Brain pericyte (primary cell): ENCODE measurements around the gene FUOM.
A peak's percentile ranks its signal among the peaks of the same experiment; 100 is the strongest.
"Not testable (repeated sequence)": the region's sequence is repeated elsewhere in the genome, so short reads cannot be mapped to it uniquely, and the experiment has no call there.

ENCODE experiments used
- DNase-seq: peaks from one replicate; pipeline ENCODE4 v3.0.0-alpha.2; 2012; ENCODE audit warnings: low read depth, low spot score

Gene FUOM

GRCh38 chr10:133388236-133388972, 30.6 kb upstream of the FUOM start:
- no peak for DNase-seq

- not testable (repeated sequence) for DNase-seq
These were observed 29.1 kb upstream of the FUOM start for GRCh38 chr10:133386951-133387350.

GRCh38 chr10:133385214-133385613, 27.4 kb upstream of the FUOM start:
- DNase-seq: no peak

GRCh38 chr10:133384071-133384470, 26.3 kb upstream of the FUOM start:
- no peak for DNase-seq

- DNase-seq: no peak
These were observed 25.7 kb upstream of the FUOM start for GRCh38 chr10:133383551-133383950.

GRCh38 chr10:133381036-133381435, 23.2 kb upstream of the FUOM start:
- no peak for DNase-seq

- DNase-seq: no peak
These were observed 22.2 kb upstream of the FUOM start for GRCh38 chr10:133379801-133380666.

GRCh38 chr10:133379152-133379800, 21.5 kb upstream of the FUOM start, which contains the start of gene PAOX:
Gene PAOX, plus strand, starts transcription at chr10:133379262. Its CDS starts 55 bp downstream, at chr10:133379317.
- DNase-seq: no peak

GRCh38 chr10:133378251-133379096, 20.7 kb upstream of the FUOM start:
- DNase-seq: no peak

GRCh38 chr10:133377818-133378250, 20.0 kb upstream of the FUOM start:
- DNase-seq: no peak

GRCh38 chr10:133377025-133377817, 19.4 kb upstream of the FUOM start:
- DNase-seq: no peak

GRCh38 chr10:133376183-133376582, 18.4 kb upstream of the FUOM start:
- not testable (repeated sequence) for DNase-seq

GRCh38 chr10:133375357-133376115, 17.7 kb upstream of the FUOM start:
- no peak for DNase-seq

GRCh38 chr10:133373174-133374090, 15.6 kb upstream of the FUOM start, which contains the start of gene ECHS1:
Gene ECHS1, minus strand, starts transcription at chr10:133373354. Its CDS starts 21 bp downstream, at chr10:133373333.
- peak; percentile 70 for DNase-seq

GRCh38 chr10:133372507-133372906, 14.7 kb upstream of the FUOM start:
- no peak for DNase-seq

- no peak for DNase-seq
These were observed 12.4 kb upstream of the FUOM start for GRCh38 chr10:133370030-133370786.

GRCh38 chr10:133368153-133368552, 10.3 kb upstream of the FUOM start:
- no peak for DNase-seq

- not testable (repeated sequence) for DNase-seq
These were observed 9.6 kb upstream of the FUOM start for GRCh38 chr10:133367461-133367860.
